WTC11 (cell line): ENCODE results near the gene CRYBB1. TPM values are rescaled to one million over a fixed set of nuclear protein-coding genes. Genes with fewer than 3 reads are reported as not detected.

Experiments
- ATAC-seq: fragments of 200-7000 bp; cut with Tn5 transposase; 2 replicates; pipeline ENCODE4 v1.10.0; 2021; ENCODE audit warnings: mild to moderate bottlenecking, moderate library complexity
- CTCF ChIA-PET: fragments of 300-600 bp; sonication (Branson Sonifier 250); formaldehyde crosslinking; loops from one replicate; lab custom pipeline; 2021; ENCODE audit warnings: antibody characterized with exemption; lab: Charles Lee
- POLR2A ChIA-PET: fragments of 350-600 bp; sonication (Branson Sonifier 250); formaldehyde crosslinking; loops from one replicate; lab custom pipeline; 2021; ENCODE audit warnings: antibody characterized with exemption; lab: Charles Lee
- DNase-seq: peaks from one replicate; pipeline ENCODE4 v3.0.0; 2021; ENCODE audit warnings: low spot score
- H3K27ac Mint-ChIP-seq: 2 replicates; pipeline ENCODE4 v1.8.0; 2021; ENCODE audit warnings: mixed read lengths
- H3K27me3 Mint-ChIP-seq: 2 replicates; pipeline ENCODE4 v1.8.0; 2021; ENCODE audit warnings: low read depth, mild to moderate bottlenecking, moderate library complexity, mixed read lengths
- H3K36me3 Mint-ChIP-seq: 2 replicates; pipeline ENCODE4 v1.8.0; 2021; ENCODE audit warnings: mixed read lengths
- H3K4me1 Mint-ChIP-seq: 2 replicates; pipeline ENCODE4 v1.8.0; 2022; ENCODE audit warnings: mixed read lengths
- H3K4me3 Mint-ChIP-seq: 2 replicates; pipeline ENCODE4 v1.8.0; 2021; ENCODE audit warnings: mild to moderate bottlenecking, moderate library complexity, mixed read lengths
- H3K9me3 Mint-ChIP-seq: 2 replicates; pipeline ENCODE4 v1.8.0; 2021; ENCODE audit warnings: mixed read lengths
- CBFB ChIP-seq: sonication (generic); formaldehyde crosslinking; IDR thresholded peaks from 2 replicates; pipeline ENCODE4 v1.8.1; 2022; ENCODE audit warnings: mild to moderate bottlenecking, low read depth, missing genetic modification reagents
- CREB1 ChIP-seq: sonication (generic); formaldehyde crosslinking; IDR thresholded peaks from 2 replicates; pipeline ENCODE4 v1.8.0; 2023; ENCODE audit warnings: mild to moderate bottlenecking, missing genetic modification reagents
- ESRRA ChIP-seq: sonication (generic); formaldehyde crosslinking; IDR thresholded peaks from 2 replicates; pipeline ENCODE4 v1.8.1; 2022; ENCODE audit warnings: mild to moderate bottlenecking, missing genetic modification reagents, borderline replicate concordance
- FOXK1 ChIP-seq: sonication (generic); formaldehyde crosslinking; IDR thresholded peaks from 2 replicates; pipeline ENCODE4 v1.8.0; 2022; ENCODE audit warnings: mild to moderate bottlenecking, moderate library complexity, missing genetic modification reagents
- FOXP1 ChIP-seq: sonication (generic); formaldehyde crosslinking; IDR thresholded peaks from 2 replicates; pipeline ENCODE4 v1.8.0; 2022; ENCODE audit warnings: missing genetic modification reagents, mild to moderate bottlenecking, moderate library complexity, borderline replicate concordance
- GABPB1 ChIP-seq: sonication (generic); formaldehyde crosslinking; IDR thresholded peaks from 2 replicates; pipeline ENCODE4 v1.8.1; 2023; ENCODE audit warnings: mild to moderate bottlenecking, missing genetic modification reagents
- GTF2I ChIP-seq: fragments of 250-450 bp; sonication (Bioruptor Pico); conservative IDR thresholded peaks from 2 replicates; pipeline ENCODE4 v1.4.0; 2021; ENCODE audit warnings: mild to moderate bottlenecking
- HMGA2 ChIP-seq: fragments of 250-450 bp; sonication (Bioruptor Pico); IDR thresholded peaks from 2 replicates; pipeline ENCODE4 v1.4.0; 2021; ENCODE audit warnings: mild to moderate bottlenecking, moderate library complexity
- KAT7 ChIP-seq: sonication (generic); formaldehyde crosslinking; IDR thresholded peaks from 2 replicates; pipeline ENCODE4 v1.8.1; 2023; ENCODE audit warnings: missing genetic modification reagents, mild to moderate bottlenecking, borderline replicate concordance
- NFATC4 ChIP-seq: fragments of 250-450 bp; sonication (Bioruptor Pico); IDR thresholded peaks from 2 replicates; pipeline ENCODE4 v1.9.0; 2021; ENCODE audit warnings: mild to moderate bottlenecking
- NFE2L1 ChIP-seq: sonication (generic); formaldehyde crosslinking; IDR thresholded peaks from 2 replicates; pipeline ENCODE4 v1.8.1; 2023; ENCODE audit warnings: missing genetic modification reagents
- NR3C1 ChIP-seq: sonication (generic); formaldehyde crosslinking; conservative IDR thresholded peaks from 2 replicates; pipeline ENCODE4 v1.8.1; 2023; ENCODE audit warnings: low read depth, mild to moderate bottlenecking, missing genetic modification reagents
- RORB ChIP-seq: fragments of 250-450 bp; sonication (Bioruptor Pico); IDR thresholded peaks from 2 replicates; pipeline ENCODE4 v1.9.0; 2021; ENCODE audit warnings: mild to moderate bottlenecking
- SMAD3 ChIP-seq: sonication (generic); formaldehyde crosslinking; IDR thresholded peaks from 2 replicates; pipeline ENCODE4 v1.8.0; 2022; ENCODE audit warnings: missing genetic modification reagents, mild to moderate bottlenecking, borderline replicate concordance
- SOX15 ChIP-seq: fragments of 250-450 bp; sonication (Bioruptor Pico); IDR thresholded peaks from 2 replicates; pipeline ENCODE4 v1.9.0; 2021; ENCODE audit warnings: mild to moderate bottlenecking
- TEAD4 ChIP-seq: sonication (generic); formaldehyde crosslinking; IDR thresholded peaks from 2 replicates; pipeline ENCODE4 v1.8.0; 2022; ENCODE audit warnings: mild to moderate bottlenecking, missing genetic modification reagents
- TP53 ChIP-seq: sonication (generic); formaldehyde crosslinking; IDR thresholded peaks from 2 replicates; pipeline ENCODE4 v1.8.1; 2023; ENCODE audit warnings: mild to moderate bottlenecking, missing genetic modification reagents
- ZNF121 ChIP-seq: sonication (generic); formaldehyde crosslinking; IDR thresholded peaks from 2 replicates; pipeline ENCODE4 v1.8.0; 2023; ENCODE audit warnings: missing genetic modification reagents
- ZNF138 ChIP-seq: sonication (generic); formaldehyde crosslinking; conservative IDR thresholded peaks from 2 replicates; pipeline ENCODE4 v1.8.1; 2022; ENCODE audit warnings: mild to moderate bottlenecking, moderate library complexity, missing genetic modification reagents
- ZNF232 ChIP-seq: sonication (generic); formaldehyde crosslinking; IDR thresholded peaks from 2 replicates; pipeline ENCODE4 v1.8.0; 2022; ENCODE audit warnings: mild to moderate bottlenecking, missing genetic modification reagents
- ZNF423 ChIP-seq: fragments of 250-450 bp; sonication (Bioruptor Pico); IDR thresholded peaks from 2 replicates; pipeline ENCODE4 v2.1.2; 2022; ENCODE audit warnings: mild to moderate bottlenecking, moderate library complexity
- total RNA-seq: library from RNA; stranded (reverse); gene quantifications from 3 replicates; pipeline ENCODE4 v1.2.3, GENCODE V29; 2021
- TF ChIP-seq, protein P1 (sequence below): sonication (generic); formaldehyde crosslinking; IDR thresholded peaks from 2 replicates; pipeline ENCODE4 v1.8.1; 2023; ENCODE audit warnings: mild to moderate bottlenecking, moderate library complexity, missing genetic modification reagents
- TF ChIP-seq, protein P2 (sequence below): sonication (generic); formaldehyde crosslinking; IDR thresholded peaks from 2 replicates; pipeline ENCODE4 v1.8.1; 2022; ENCODE audit warnings: mild to moderate bottlenecking, missing genetic modification reagents, moderate library complexity, borderline replicate concordance

The CRYBB1 gene
- total RNA-seq, 1 experiment from 2014 or later, result 4.0 TPM

GRCh38 chr22:26620197-26620596, 2.4 kb upstream of the CRYBB1 start:
- Mint-ChIP-seq H3K36me3 (no peaks in the 10 kb centered on the region), H3K4me1 (peaks cover 44% of the 10 kb centered on the region), H3K9me3 (peaks cover 6% of the 10 kb centered on the region), H3K27me3 (peaks cover 31% of the 10 kb centered on the region), H3K27ac (no peak overlapping the region), H3K4me3 (no peak overlapping the region)
- DNase-seq (no peak), ATAC-seq (no peak)
- ChIA-PET CTCF (interaction anchor here (0.6 to 1.0 kb wide), 3 partner anchors 22 to 256 kb away, joined by 3 to 4 read pairs (median 3); no protein-coding TSS in a partner anchor), POLR2A (no interaction called here)
- TF ChIP-seq, protein P1, sequence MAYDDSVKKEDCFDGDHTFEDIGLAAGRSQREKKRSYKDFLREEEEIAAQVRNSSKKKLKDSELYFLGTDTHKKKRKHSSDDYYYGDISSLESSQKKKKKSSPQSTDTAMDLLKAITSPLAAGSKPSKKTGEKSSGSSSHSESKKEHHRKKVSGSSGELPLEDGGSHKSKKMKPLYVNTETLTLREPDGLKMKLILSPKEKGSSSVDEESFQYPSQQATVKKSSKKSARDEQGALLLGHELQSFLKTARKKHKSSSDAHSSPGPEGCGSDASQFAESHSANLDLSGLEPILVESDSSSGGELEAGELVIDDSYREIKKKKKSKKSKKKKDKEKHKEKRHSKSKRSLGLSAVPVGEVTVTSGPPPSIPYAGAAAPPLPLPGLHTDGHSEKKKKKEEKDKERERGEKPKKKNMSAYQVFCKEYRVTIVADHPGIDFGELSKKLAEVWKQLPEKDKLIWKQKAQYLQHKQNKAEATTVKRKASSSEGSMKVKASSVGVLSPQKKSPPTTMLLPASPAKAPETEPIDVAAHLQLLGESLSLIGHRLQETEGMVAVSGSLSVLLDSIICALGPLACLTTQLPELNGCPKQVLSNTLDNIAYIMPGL (CRISPR knock-in tag), result no peak
- TF ChIP-seq, protein P2, sequence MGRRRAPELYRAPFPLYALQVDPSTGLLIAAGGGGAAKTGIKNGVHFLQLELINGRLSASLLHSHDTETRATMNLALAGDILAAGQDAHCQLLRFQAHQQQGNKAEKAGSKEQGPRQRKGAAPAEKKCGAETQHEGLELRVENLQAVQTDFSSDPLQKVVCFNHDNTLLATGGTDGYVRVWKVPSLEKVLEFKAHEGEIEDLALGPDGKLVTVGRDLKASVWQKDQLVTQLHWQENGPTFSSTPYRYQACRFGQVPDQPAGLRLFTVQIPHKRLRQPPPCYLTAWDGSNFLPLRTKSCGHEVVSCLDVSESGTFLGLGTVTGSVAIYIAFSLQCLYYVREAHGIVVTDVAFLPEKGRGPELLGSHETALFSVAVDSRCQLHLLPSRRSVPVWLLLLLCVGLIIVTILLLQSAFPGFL (CRISPR knock-in tag), result no peak
- TF ChIP-seq TEAD4 (CRISPR knock-in tag), result no peak
- no peak for TF ChIP-seq KAT7 (CRISPR knock-in tag)
- no peak for TF ChIP-seq TP53 (CRISPR knock-in tag)
- TF ChIP-seq RORB (CRISPR knock-in tag), result no peak
- TF ChIP-seq GABPB1 (CRISPR knock-in tag), result no peak
- no peak for TF ChIP-seq ZNF232 (CRISPR knock-in tag)
- TF ChIP-seq FOXK1 (CRISPR knock-in tag), result no peak
- TF ChIP-seq NFATC4 (CRISPR knock-in tag), result no peak
- no peak for TF ChIP-seq ZNF121 (CRISPR knock-in tag)
- no peak for TF ChIP-seq ZNF138 (CRISPR knock-in tag)
- no peak for TF ChIP-seq CBFB (CRISPR knock-in tag)
- no peak for TF ChIP-seq NFE2L1 (CRISPR knock-in tag)
- no peak for TF ChIP-seq CREB1
- TF ChIP-seq ZNF423, result no peak
- no peak for TF ChIP-seq GTF2I
- no peak for TF ChIP-seq FOXP1

GRCh38 chr22:26619510-26619909, 1.7 kb upstream of the CRYBB1 start:
- ATAC-seq (no peak), DNase-seq (no peak)
- Mint-ChIP-seq H3K4me3 (no peak overlapping the region), H3K27me3 (peaks cover 34% of the 10 kb centered on the region), H3K9me3 (peaks cover 6% of the 10 kb centered on the region), H3K27ac (no peak overlapping the region), H3K4me1 (peaks cover 49% of the 10 kb centered on the region), H3K36me3 (no peaks in the 10 kb centered on the region)
- TF ChIP-seq SOX15, result no peak
- no peak for TF ChIP-seq CBFB (CRISPR knock-in tag)
- TF ChIP-seq SMAD3 (CRISPR knock-in tag), result no peak
- TF ChIP-seq, protein P1 (CRISPR knock-in tag), result no peak
- TF ChIP-seq NR3C1, result no peak
- TF ChIP-seq HMGA2 (CRISPR knock-in tag), result no peak
- no peak for TF ChIP-seq ESRRA (CRISPR knock-in tag)
- no peak for TF ChIP-seq ZNF232 (CRISPR knock-in tag)
- CTCF ChIA-PET, result interaction anchor here (1.0 kb wide), 1 partner anchor 250 kb away, joined by 3 read pairs; no protein-coding TSS in a partner anchor
- POLR2A ChIA-PET, result no interaction called here
